RCC 7860 (cell line): Measurements from ENCODE around the gene PSMB7.
"Not testable (repeated sequence)": the region's sequence is repeated elsewhere in the genome, so short reads cannot be mapped to it uniquely, and the experiment has no call there.

Experiments
- DNase-seq: peaks from one replicate; pipeline ENCODE4 v3.0.0-alpha.2; 2015; ENCODE audit warnings: low spot score
- FAIRE-seq: peaks from 2 replicates; lab custom pipeline; 2012; peaks lifted over from hg19 to GRCh38; lab: Jason Lieb, UNC

The PSMB7 gene

DNA sequence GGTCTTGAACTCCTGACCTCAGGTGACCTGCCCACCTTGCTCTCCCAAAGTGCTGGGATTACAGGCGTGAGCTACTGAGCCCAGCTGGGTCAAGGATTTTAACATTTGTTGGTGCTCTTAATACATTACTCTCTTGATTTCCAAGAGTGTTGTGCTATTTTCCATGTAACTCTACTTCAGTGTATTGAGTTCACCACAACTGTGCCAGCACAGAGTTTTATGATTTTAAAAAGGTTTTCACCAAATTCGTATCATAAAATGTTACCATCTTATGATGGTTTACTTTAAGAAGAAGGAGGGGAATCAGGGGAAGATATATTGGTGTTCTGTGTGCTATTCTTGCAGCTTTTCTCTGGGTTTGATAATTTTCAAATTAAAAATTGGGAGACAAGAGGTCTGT lies 28.4 kb upstream of the PSMB7 start:
- DNase-seq, result no peak
- FAIRE-seq, result no peak

DNA sequence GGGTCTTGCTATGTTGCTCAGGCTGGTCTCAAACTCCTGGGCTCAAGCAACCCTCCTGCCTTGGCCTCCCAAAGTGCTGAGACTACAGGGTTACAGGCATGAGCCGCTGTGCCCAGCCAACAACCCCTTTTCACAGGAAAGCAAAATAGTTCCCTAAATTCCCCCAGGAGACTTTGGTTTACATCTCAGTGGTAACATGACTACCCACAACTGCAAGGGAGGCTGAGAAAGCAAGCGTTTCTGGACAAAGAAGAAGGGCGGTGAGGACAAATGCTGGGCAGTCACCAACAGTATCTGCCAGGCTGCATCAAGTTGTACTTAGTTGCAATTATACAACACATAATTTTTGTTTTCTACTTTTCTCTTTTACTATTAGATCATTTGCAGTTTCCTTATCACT lies 27.6 kb upstream of the PSMB7 start:
- no peak for DNase-seq
- no peak for FAIRE-seq

DNA sequence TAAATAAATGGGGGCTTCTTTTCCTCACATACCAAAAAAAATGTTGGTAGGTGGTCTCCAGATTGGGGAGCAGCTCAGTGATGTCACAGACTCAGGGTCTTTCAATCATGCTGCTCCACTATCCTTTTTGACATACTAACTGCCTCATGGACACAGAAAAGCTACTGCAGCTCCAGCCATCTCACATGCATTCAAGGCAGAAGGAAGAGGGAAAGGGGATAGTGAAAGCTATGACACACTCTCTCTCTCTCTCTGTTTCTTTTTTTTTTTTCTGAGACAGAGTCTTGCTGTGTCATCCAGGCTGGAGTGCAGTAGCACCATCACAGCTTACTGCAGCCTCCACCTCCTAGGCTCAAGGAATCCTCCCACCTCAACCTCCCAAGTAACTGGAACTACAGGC lies 27.1 kb upstream of the PSMB7 start:
- DNase-seq (no peak), FAIRE-seq (no peak)

DNA sequence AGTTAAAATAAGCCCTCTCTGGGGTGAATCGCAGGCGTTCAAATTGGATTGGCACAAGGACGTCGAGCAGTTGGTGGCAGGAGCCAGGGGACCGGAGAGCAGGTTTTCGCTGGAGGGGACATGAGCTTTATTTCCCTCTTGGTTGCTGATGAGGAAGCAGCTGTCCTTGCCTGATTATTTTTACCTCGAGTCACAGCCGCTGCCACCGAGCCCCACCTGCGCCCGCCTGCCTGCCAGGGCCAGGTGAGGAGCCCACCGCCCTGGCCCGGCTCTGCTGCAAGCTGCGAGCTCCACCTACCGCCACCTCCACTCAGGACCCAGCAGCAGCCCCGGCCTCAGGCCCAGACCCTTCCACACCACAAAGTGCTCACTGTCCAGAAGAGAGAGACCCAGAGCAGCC lies 26.0 kb upstream of the PSMB7 start:
- DNase-seq (no peak), FAIRE-seq (no peak)

DNA sequence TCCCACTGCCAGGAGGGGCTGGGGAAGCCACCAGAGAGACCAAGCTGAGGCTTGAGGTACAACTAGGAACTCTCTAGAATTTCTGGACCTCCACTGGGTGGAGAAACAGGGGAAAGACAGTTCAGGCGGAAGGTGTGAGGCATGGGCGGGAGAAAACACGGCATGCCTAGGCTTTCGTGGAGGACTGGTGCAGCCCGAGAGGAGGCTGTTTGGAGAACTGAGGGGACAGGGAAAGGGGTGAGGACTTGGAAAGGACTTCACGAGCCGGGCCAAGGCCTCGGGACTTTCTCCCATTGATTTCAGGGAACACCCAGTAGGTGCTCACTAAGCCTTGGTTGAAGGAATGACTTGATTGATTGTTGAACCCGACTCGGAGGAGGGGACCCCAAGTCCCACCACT lies 25.5 kb upstream of the PSMB7 start:
- FAIRE-seq, result no peak

DNA sequence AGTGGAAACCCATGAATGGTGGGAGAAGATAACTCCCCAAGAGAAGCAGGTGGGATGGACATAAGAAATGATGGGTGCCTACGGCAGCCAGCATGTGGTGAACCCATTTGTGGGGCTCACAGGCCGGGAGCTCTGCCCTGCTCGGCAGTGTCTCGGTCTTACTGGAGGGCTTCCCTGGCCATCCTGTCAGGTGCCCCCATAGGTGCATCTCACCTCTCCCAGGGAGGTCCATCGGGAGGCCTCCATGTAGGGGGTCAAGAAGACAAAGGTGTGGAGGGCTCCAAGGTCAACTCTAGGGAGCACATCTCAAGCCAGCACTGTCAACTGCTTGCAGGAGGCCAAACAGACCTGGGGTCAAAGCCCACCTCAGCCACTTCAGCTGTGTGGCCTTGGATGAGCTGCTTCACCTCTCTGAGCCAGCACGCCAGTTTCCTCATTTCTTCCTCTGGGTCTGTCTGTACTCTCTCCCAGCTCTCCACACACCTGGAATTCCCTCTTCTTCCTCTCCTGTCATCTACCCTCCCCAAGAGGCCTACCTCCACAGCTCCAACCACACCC lies 24.5 kb upstream of the PSMB7 start:
- no peak for DNase-seq
- no peak for FAIRE-seq

More for the DNA sequence above, 25.5 kb upstream of the PSMB7 start:
- no peak for DNase-seq

DNA sequence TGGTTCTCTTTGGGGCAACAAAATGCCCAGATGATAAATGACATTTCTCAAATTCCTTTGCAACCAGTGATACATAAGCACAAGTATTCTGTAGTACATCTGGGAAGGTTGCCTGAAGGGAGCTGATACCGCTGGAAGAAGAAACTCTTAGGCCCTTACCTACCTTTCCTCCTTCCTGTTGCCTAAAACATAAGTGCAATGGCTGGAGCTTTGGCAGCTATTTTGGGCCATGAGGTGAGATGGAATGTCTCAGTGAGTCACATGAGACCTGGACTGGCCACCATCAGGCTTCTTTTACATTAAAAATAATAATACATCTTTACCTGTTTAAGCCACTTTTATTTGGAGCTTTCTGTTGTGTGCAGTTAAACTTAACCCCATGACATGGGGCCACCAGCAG lies 23.8 kb upstream of the PSMB7 start:
- DNase-seq (no peak), FAIRE-seq (no peak)

DNA sequence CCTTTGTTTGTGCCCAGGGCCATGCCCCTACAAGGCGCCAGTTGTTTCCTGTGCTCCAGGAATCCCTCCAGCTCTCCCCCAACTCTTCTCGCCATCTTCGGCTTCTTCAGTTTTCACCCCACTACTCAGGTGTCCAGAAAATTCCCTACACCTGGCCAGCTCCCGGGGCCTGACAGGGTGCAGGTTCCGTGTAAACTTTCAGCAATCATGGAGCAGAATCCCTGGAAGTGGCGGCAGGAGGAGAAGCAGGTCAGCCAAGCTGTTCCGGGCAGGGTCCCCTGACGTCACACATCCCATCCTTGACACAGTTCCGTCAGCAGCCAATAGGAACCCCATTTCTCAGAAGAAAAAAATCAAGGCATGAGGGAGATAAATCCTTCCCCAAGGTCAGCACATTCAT lies 22.8 kb upstream of the PSMB7 start:
- FAIRE-seq, result no peak
- no peak for DNase-seq

DNA sequence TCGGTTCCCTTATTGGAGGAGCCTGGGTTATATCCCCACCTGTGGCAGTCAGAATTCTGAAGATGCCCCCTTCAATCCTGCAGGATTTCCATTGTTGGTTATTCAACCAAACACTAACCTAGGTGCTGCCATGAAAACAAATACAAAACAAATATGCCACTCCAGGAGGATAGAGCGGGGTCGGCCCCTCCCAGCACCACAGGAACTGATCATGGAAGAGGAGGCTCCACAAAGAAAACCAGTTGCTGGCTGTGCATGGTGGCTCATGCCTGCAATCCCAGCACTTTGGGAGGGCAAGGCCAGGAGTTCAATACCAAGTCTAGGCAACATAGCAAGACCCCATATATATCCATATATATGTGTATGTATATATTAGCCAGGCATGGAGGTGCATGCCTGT lies 21.8 kb upstream of the PSMB7 start:
- no peak for DNase-seq
- no peak for FAIRE-seq

DNA sequence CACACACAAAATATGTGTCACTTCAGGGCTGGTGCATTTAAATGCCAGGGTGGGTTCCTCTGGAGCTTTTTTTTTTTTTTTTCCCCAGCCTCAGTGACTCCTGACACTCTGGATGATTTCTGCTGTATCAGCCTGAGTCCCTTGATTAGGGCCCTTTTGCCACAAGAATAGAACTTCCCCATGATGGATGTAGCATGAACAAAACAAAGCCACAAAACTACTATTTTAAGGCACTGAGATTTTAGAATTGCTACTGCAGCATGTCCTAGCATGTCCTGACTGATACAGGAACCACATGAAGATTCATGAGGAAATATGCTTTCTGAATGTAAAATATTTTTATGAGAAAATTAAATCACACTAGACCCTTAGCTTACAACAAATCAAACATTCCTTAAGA lies 21.1 kb upstream of the PSMB7 start:
- no peak for DNase-seq
- FAIRE-seq, result no peak

DNA sequence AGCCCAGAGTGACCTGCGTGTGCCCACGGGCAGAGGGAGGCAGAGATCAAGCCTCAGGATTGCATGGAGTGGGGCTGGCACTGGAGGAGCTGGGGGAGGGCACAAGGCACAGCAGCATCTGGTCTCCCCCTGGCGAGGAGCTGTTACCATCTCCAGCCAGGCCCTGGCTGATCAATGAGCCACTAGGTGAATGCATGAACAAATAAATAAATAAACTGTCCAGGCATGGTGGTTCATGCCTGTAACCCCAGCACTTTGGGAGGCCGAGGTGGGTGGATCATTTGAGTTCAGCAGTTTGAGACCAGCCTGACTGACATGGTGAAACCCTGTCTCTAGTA lies 14.3 kb upstream of the PSMB7 start:
- FAIRE-seq (no peak), DNase-seq (no peak)

DNA sequence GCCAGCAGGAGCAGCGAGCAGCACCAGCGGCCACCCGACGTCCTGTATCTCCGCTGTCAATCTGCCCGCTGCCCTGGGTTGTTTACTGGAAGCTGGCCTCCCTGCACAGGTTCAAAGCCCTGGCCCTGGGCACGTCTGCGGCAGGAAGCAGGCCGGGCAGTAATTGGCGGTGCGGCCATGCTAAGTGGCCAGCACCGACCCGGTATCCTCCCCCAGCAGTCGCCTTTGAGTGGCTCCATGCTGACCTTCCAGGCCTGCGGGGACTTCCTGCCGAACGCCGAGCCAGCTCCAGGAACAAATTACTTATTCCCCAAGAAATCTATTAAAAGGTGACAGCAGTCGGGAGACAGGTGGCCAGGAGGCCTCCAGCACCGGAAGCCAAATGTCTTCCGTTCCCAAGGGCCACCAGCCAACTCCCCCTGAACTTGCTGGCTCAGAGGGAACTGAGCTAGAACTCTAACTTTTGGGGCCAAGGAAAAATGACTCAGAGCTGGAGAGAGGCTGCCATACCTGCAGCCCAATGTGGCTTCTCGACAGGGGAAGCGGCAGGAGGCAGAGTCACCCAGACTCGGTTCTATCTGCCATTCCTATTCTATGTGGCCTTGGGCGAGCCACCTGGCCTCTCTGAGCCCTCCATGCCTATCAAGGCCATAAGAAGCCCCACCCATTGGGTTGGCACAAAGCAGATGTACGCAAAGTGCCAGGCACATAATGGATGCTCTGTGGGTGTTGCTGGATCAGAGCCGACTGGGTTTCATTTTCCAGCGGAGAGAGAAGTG lies 13.7 kb upstream of the PSMB7 start:
- DNase-seq (no peak), FAIRE-seq (no peak)

DNA sequence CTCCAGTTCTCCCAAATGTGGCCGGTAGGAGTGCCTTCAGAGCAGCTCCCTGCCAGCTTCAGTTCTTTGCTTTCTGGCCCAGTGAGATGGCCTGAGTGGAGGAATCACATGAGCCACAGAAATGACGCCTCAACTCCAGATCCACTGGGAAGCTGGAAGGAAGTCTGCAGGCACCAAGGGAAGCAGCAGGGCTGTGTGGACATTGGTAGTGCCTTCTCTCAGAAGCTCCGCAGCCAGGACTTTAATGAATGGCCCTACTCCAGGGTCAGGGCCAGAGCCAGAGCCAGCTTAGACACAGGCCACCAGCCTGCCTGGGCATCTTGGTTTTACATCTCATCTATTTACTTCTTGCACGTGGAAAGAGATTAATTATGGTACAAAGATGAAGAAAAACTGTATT lies 12.0 kb upstream of the PSMB7 start:
- FAIRE-seq (no peak), DNase-seq (no peak)

DNA sequence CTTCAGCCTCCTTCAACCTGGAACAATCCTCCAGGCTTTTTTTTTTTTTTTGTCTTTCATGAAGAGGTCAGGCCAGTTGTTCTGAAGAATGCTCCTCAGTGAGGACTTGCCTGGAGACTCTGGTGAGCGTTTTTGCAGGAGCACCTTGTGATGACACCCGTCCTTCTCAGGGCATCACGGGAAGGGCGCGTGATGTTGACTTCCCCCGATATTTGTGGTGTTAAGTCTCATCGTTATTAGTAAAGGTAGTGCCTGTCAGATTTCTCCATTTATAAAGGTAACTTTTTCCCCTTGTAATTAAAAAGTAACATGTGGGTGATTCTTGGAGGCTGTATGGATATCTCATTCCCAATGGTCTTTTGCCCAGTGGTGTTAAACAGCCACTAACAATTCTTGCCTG lies 11.1 kb upstream of the PSMB7 start:
- FAIRE-seq (no peak), DNase-seq (no peak)

DNA sequence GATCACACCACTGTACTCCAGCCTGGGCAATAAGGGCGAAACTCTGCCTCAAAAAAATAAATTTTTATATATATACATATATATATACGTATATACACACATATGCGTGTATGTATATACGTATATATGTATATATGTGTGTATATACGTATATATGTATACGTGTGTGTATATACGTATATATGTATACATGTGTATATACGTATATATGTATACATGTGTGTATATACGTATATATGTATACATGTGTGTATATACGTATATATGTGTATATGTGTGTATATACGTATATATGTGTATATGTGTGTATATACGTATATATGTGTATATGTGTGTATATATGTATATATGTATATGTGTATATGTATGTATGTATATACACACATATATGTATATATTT lies 10.5 kb upstream of the PSMB7 start:
- FAIRE-seq, result peak; percentile 58
- DNase-seq, result not testable (repeated sequence)

DNA sequence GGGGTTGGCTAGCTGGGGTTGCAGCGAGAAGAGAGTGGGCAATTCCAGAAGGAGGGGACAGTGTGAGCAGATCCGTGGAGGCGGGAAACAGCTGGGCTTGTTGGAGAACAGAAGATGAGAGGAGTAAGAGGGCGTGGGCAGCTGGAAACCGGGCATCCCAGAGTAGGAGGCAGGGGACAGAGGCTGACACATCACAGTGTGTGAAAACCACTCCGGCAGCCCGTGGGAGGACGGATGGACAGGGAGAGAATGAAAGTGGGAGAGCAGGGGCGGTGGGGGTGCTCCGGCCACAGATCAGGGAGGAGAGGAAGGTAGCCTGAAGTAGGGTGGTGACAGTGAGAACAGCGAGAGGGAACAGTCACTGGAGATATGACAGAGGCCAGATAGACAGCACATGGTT lies 8.3 kb upstream of the PSMB7 start:
- DNase-seq (no peak), FAIRE-seq (no peak)

DNA sequence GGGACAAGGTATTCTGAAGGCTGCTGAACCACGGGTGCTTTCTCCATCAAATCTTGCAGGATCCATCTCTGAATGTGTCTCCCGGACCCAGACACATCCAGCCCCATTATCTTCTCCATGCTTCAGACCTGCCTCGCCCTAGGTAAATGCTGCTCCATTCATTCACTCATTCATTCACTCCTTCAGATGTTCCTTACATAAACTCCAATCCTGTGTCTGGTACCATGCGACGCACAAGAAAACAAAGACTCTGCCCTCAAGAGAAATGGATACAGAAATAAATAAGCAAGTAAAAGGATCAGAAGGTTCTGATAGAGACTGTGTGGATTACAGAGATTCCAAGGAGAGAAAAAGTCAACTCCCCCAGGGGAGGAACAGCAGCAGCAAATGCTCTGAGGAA lies 7.9 kb upstream of the PSMB7 start:
- DNase-seq, result no peak
- FAIRE-seq, result no peak

DNA sequence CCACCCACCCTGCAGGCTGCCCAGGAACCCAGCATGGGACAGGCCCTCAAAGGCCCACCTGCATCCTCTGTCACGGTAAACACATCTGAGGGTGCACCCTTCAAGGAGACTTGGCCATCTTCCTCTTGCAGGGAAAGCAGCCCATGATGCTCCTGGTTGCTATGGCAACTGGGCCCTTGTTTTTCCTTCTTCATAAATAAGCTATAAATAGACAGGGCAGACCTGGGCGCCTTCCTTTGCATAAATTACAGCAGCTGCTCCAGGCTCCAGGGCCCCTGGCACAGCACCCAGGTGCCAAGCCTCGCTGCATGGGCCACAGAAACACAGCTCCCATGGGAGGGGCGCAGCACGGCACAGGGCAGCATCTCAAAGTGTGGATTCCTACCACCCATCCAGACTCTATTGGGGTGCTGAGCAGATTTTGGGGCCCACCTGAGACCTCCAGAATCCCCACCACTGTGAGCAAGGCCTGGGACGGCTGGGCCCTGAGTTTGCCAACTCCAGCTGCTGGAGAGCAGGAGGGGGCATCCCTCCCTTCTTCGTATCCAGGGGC lies 5.8 kb upstream of the PSMB7 start:
- FAIRE-seq (no peak), DNase-seq (no peak)

DNA sequence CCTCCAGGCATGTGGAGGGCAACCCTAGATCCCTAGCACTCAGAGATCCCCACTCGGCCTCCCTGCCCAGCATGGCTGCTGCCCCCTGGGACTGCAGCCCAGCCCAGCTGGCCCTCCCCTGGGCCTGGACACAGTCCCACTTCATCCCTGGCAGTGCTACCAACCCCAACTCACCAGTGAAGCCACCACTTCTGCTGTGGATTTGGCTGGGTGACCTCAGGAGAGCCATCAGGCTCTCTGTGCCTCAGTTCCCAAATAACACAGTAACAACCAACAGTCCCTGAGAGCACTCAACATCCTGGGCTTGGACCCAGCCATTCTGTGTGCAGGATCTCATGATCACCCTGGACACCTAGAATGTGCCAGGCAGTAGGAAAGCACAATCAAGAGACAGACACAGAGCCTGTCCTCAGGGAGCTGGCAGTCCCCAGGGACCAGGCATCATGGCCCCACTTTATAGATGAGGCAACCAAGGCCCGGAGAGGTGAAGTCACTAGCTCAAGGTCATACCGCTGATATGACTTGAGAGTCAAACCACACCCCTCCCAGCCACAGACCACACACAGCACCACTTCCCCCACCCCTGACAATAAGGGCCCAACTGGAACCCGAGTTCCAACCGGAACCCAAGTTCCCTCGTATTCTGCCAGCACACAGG lies 4.7 kb upstream of the PSMB7 start:
- FAIRE-seq (no peak), DNase-seq (no peak)

DNA sequence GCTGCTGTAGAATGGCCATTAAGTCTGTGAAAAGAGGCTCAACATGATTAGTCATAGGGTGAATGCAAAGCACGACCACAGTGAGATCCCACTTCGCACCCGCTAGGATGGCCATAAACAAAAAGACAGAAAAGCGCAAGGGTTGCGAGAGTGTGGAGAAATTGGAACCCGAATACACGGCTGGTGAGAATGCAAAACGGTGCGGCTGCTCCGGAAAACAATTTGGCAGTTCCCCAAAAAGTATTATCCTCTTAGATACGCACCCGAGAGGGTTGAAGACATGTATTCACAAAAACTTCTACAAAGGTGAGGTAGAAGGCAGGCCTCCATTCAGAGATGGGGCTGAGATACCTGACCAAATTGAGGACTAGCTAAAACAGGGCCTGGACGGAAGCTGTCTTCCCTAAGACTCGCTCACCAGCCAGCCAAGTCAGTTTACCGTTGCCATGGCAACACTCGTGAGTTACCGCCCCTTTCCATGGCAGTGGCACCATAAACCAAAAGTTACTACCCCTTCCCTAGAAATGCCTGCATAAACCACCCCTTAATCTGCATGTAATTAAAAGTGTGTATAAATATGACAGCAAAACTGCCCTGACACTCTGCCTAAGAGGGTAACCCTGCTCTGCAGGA lies 726 bp upstream of the PSMB7 start:
- DNase-seq, result no peak
- no peak for FAIRE-seq

DNA sequence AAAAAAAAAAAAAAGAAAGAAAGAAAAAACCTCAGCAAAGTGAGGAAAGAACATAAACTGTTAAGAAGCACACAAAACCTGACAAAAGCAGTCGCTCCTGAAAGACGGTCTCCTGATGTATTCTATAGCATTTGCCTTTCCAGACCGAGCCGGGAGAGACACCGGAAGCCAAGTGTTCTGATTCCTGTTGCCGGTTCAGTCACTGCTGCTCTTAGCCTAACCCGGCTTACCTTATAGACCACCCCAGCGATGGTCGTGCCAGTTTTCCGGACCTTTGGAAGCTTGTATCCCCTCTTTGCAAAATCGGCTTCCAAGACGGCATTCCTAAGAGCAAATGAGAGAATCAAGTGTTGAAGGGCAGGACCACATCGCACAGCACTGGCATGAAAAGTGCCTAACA lies 630 bp downstream of the PSMB7 start:
- no peak for FAIRE-seq
- DNase-seq, result peak; percentile 16

DNA sequence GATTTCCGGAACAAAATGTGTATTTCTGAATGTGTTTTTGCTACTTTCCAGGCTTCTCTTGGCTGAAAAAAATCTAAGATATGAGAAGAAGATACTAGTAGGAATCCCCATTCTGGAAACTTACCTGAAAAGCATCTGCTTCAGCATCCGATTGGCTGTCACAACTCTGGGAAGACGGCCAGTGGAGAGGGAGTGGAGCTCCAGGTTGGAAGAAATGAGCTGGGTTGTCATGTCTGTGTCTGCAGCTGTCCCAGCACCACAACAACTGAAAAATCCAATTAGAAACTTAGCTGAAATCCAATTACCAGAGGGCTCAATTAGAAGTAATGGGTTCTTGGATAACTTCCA lies 3.0 kb downstream of the PSMB7 start:
- DNase-seq (no peak), FAIRE-seq (no peak)
